HepG2 (cell line): ENCODE measurements around the gene MEX3C. TPM values are rescaled to one million over a fixed set of nuclear protein-coding genes. Genes with fewer than 3 reads are reported as not detected.

Experiments used
- ATAC-seq: fragments of 200-7000 bp; cut with Tn5 transposase; 3 replicates; pipeline ENCODE4 v1.9.1; 2020; ENCODE audit warnings: mild to moderate bottlenecking, moderate library complexity
- BruUV-seq: library from RNA; stranded (reverse); fragments of 400-500 nt; replicated peaks from 2 replicates; lab custom pipeline; 2021; lab: Mats Ljungman, UMichigan
- CTCF ChIA-PET: fragments of 300-600 bp; formaldehyde crosslinking; extraction: SDS; loops from one replicate; lab custom pipeline; 2021; ENCODE audit warnings: low total read pairs, inconsistent platforms, low intra/inter-chr PET ratio; lab: Yijun Ruan, JAX
- POLR2A ChIA-PET: fragments of 350-600 bp; sonication (Branson Sonifier 250); formaldehyde crosslinking; loops from one replicate; lab custom pipeline; 2020; ENCODE audit warnings: antibody characterized with exemption, inconsistent platforms; lab: Yijun Ruan, JAX
- DNase-seq: peaks from one replicate; pipeline ENCODE4 v3.0.0-alpha.2; 2015; ENCODE audit warnings: low spot score
- FAIRE-seq: peaks from 3 replicates; lab custom pipeline; 2011; peaks lifted over from hg19 to GRCh38; lab: Jason Lieb, UNC
- H2AFZ ChIP-seq: one replicate; pipeline ENCODE4 v1.6.1; 2011; ENCODE audit warnings: low read length, inconsistent platforms
- H3K27ac ChIP-seq: fragments of 300-600 bp; 3 replicates; pipeline ENCODE4 v1.8.0; 2011; ENCODE audit warnings: mixed run types, mild to moderate bottlenecking, mixed read lengths, low read length, inconsistent platforms; ENCODE audit not compliant: insufficient read depth; ENCODE audit errors: extremely low read length
- H3K27me3 ChIP-seq, 2 experiments: fragments of 200-600 bp in 1 of 2; 2 replicates in 1 of 2; 3 replicates in 1 of 2; pipeline versions ENCODE4 v1.6.0 to v1.8.0; 2011; ENCODE audit warnings: low read length in 2 of 2, mild to moderate bottlenecking in 2 of 2, moderate library complexity in 2 of 2, inconsistent platforms in 1 of 2; ENCODE audit not compliant: insufficient read depth in 2 of 2, control insufficient read depth in 1 of 2
- H3K36me3 ChIP-seq, 2 experiments: fragments of 200-600 bp in 1 of 2; replicated peaks in 1 of 2; 2 replicates in 1 of 2; 3 replicates in 1 of 2; pipeline versions ENCODE4 v1.5.1 to v1.8.0; 2011; ENCODE audit warnings: low read length in 2 of 2, inconsistent platforms in 1 of 2; ENCODE audit not compliant: insufficient read depth in 2 of 2, control insufficient read depth in 1 of 2
- H3K4me1 ChIP-seq: 2 replicates; pipeline ENCODE4 v1.5.1; 2012; ENCODE audit warnings: low read length, inconsistent platforms; ENCODE audit not compliant: insufficient read depth
- H3K4me2 ChIP-seq: 2 replicates; pipeline ENCODE4 v1.6.0; 2011; ENCODE audit warnings: low read depth, low read length, inconsistent platforms
- H3K4me3 ChIP-seq, 3 experiments: fragments of 200-600 bp in 1 of 3; sonication (generic), shearing (Covaris generic) in 1 of 3; replicated peaks in 1 of 3; 2 replicates each; pipeline ENCODE4 v1.5.1; 2011 to 2016; ENCODE audit warnings: low read length in 3 of 3, inconsistent platforms in 2 of 3, low read depth in 2 of 3, mild to moderate bottlenecking in 2 of 3, control low read depth in 1 of 3, mixed read lengths in 1 of 3; ENCODE audit not compliant: insufficient read depth in 1 of 3
- H3K79me2 ChIP-seq: one replicate; pipeline ENCODE4 v1.6.1; 2011; ENCODE audit warnings: low read length, inconsistent platforms; ENCODE audit not compliant: insufficient read depth
- H3K9ac ChIP-seq: 2 replicates; pipeline ENCODE4 v1.6.0; 2011; ENCODE audit warnings: mild to moderate bottlenecking, low read depth, low read length, inconsistent platforms; ENCODE audit not compliant: insufficient read depth
- H3K9me3 ChIP-seq: 2 replicates; pipeline ENCODE4 v1.5.1; 2012; ENCODE audit warnings: mild to moderate bottlenecking, low read length
- H4K20me1 ChIP-seq: 2 replicates; pipeline ENCODE4 v1.6.0; 2011; ENCODE audit warnings: inconsistent platforms, mild to moderate bottlenecking, low read length, moderate library complexity; ENCODE audit not compliant: insufficient read depth
- PATZ1 ChIP-seq: sonication (generic); formaldehyde crosslinking; IDR thresholded peaks from 2 replicates; pipeline ENCODE4 v1.4.0; 2020; ENCODE audit warnings: missing genetic modification reagents
- PHF8 ChIP-seq: sonication (generic); formaldehyde crosslinking; IDR thresholded peaks from 2 replicates; pipeline ENCODE4 v1.5.0; 2020; ENCODE audit warnings: missing genetic modification reagents
- POLR2A ChIP-seq, 2 experiments: IDR thresholded peaks; 2 replicates each; pipeline ENCODE4 v1.6.1; 2011; ENCODE audit warnings: low read depth in 2 of 2, low read length in 2 of 2, mild to moderate bottlenecking in 1 of 2, moderate library complexity in 1 of 2; ENCODE audit not compliant: insufficient read depth in 1 of 2
- RBFOX2 ChIP-seq: fragments of 200-400 bp; formaldehyde crosslinking; IDR thresholded peaks from 2 replicates; pipeline ENCODE4 v1.6.1; 2017; ENCODE audit warnings: low read depth, mild to moderate bottlenecking, low read length
- REST ChIP-seq, 2 experiments: IDR thresholded peaks; 2 replicates each; pipeline ENCODE4 v1.6.1; 2011 to 2012; ENCODE audit warnings: low read length in 2 of 2, borderline replicate concordance in 1 of 2, low read depth in 1 of 2, mild to moderate bottlenecking in 1 of 2, moderate library complexity in 1 of 2
- SAP130 ChIP-seq: IDR thresholded peaks from 2 replicates; pipeline ENCODE4 v1.6.1; 2016; ENCODE audit warnings: low read depth
- UBTF ChIP-seq: sonication (generic); formaldehyde crosslinking; IDR thresholded peaks from 2 replicates; pipeline ENCODE4 v1.4.0; 2020; ENCODE audit warnings: mild to moderate bottlenecking, missing genetic modification reagents
- ZNF264 ChIP-seq: sonication (generic); formaldehyde crosslinking; IDR thresholded peaks from 2 replicates; pipeline ENCODE4 v1.4.0; 2020; ENCODE audit warnings: missing genetic modification reagents
- ZNF766 ChIP-seq: sonication (generic); formaldehyde crosslinking; IDR thresholded peaks from 2 replicates; pipeline ENCODE4 v1.5.0; 2020; ENCODE audit warnings: missing genetic modification reagents, borderline replicate concordance
- ZNF772 ChIP-seq: sonication (generic); formaldehyde crosslinking; IDR thresholded peaks from 2 replicates; pipeline ENCODE4 v1.5.0; 2020; ENCODE audit warnings: mild to moderate bottlenecking, missing genetic modification reagents
- WGBS: methylation state at CpG from one replicate; pipeline ENCODE4 v1.1.6; 2017; ENCODE audit warnings: low lambda C conversion rate; 5-methylcytosine and 5-hydroxymethylcytosine counted together
- in situ Hi-C: cut with HindIII; loops from 2 replicates; pipeline ENCODE4 v1.10.0; 2017; ENCODE audit warnings: low pct_unique_long_range_greater_than_20kb; ENCODE audit not compliant: extremely low pct_ligation_motif_present
- intact Hi-C: fragments of 100-400 bp; cut with micrococcal nuclease; formaldehyde crosslinking; loops from one replicate; pipeline ENCODE4 v1.10.0; 2022; ENCODE audit not compliant: unreplicated experiment
- polyA plus RNA-seq, 8 experiments: library from polyadenylated mRNA; depleted of rRNA in 3 of 8; stranded (reverse) in 7 of 8; unstranded in 1 of 8; fragments of >200 nt; fragmentation: Illumina TruSeq in 4 of 8; extraction: Trizol in 4 of 8; gene quantifications; 2 replicates each; pipeline versions ENCODE4 v1.2.1 to v1.2.3, GENCODE V29; 2011 to 2016; ENCODE audit warnings: low read depth in 4 of 8, missing spikeins in 1 of 8, mixed read lengths in 1 of 8; ENCODE audit not compliant: insufficient read depth in 1 of 8
- total RNA-seq, 5 experiments: library from RNA; depleted of rRNA; stranded (reverse); fragments of >200 nt; fragmentation: Illumina TruSeq; extraction: Trizol; gene quantifications; 2 replicates each; pipeline ENCODE4 v1.2.3, GENCODE V29; 2016; ENCODE audit warnings: low read depth in 1 of 5

MEX3C gene
- total and polyA plus RNA-seq, 2 of the 13 experiments (the other 11 are each of a cell fraction or from before 2014, with no cell fraction given) = 34.8 to 36.4 TPM

GRCh38 chr18:51196811-51197660 is 445 bp downstream of the MEX3C start:
- intact Hi-C loops (loop anchor here (5.0 kb wide), 1 partner anchor 185 kb away; no protein-coding TSS in a partner anchor), in situ Hi-C loops (no loop called here)
- WGBS = 3% methylated on average over 19 of the region's 102 CpGs
- FAIRE-seq = no peak
- no peaks in the 10 kb centered on the region for H3K27me3 ChIP-seq
- DNase-seq = no peak
- no TSS peak for BruUV-seq
- H3K4me3 ChIP-seq = peak overlapping the region; percentile 75 to 99 (median 90)
- peaks cover 29% of the 10 kb centered on the region for H3K4me1 ChIP-seq
- peaks cover 35% of the 10 kb centered on the region for H4K20me1 ChIP-seq
- H3K27ac ChIP-seq = peak overlapping the region; percentile 87
- H3K79me2 ChIP-seq = peaks cover 48% of the 10 kb centered on the region
- peak overlapping the region; percentile 97 for H3K9ac ChIP-seq
- no peaks in the 10 kb centered on the region for H3K9me3 ChIP-seq
- peak overlapping the region; percentile 89 for H3K4me2 ChIP-seq
- H3K36me3 ChIP-seq = no peaks in the 10 kb centered on the region
- ChIA-PET CTCF (no interaction called here), POLR2A (interaction anchor here (0.6 to 1.9 kb wide), 18 partner anchors 9 to 318 kb away, joined by 3 to 8 read pairs (median 4); partner anchors contain the start of genes ME2 and SMAD4)
- peak; percentile 79 for ATAC-seq
- no peak overlapping the region for H2AFZ ChIP-seq
- TF ChIP-seq SAP130 (CRISPR knock-in tag) (peak; percentile 34; the same call in 1 of the 2 replicates), ZNF264 (CRISPR knock-in tag) (no peak), RBFOX2 (peak; percentile 77), ZNF772 (CRISPR knock-in tag) (0 out of 2 replicates have a peak, but pooled peaks have one; percentile 10), PATZ1 (CRISPR knock-in tag) (peak; percentile 42; the same call in 1 of the 2 replicates), REST (IDR thresholded peaks at IDR 0.05; ENCODE audit: borderline replicate concordance in 1 of 2, low read depth in 1 of 2, low read length in 2 of 2) (peak in 1 of 2 experiments; percentile 10; a peak in 1 of 4 replicates), UBTF (CRISPR knock-in tag) (0 out of 2 replicates have a peak, but pooled peaks have one; percentile 34), ZNF766 (CRISPR knock-in tag) (no peak), POLR2A (IDR thresholded peaks at IDR 0.05; ENCODE audit: insufficient read depth in 1 of 2, low read depth in 2 of 2, low read length in 2 of 2) (peak in 1 of 2 experiments; percentile 51; a peak in 2 of 4 replicates), PHF8 (CRISPR knock-in tag) (peak; percentile 12)
